Esophagus (tissue), 2 donors: ENCODE data around the gene CERK. TPM values are rescaled to one million over a fixed set of nuclear protein-coding genes. Genes with fewer than 3 reads are reported as not detected.

Source experiments
- H3K27ac ChIP-seq, 2 donors: one replicate each; pipeline ENCODE4 v1.5.1; 2013; ENCODE audit warnings: low read depth in 2 of 2, mild to moderate bottlenecking in 2 of 2, inconsistent platforms in 1 of 2, low read length in 1 of 2, moderate library complexity in 1 of 2
- H3K27me3 ChIP-seq, 2 donors: one replicate each; pipeline ENCODE4 v1.6.1; 2013; ENCODE audit warnings: low read length in 2 of 2, control low read depth in 1 of 2, mild to moderate bottlenecking in 1 of 2; ENCODE audit not compliant: insufficient read depth in 2 of 2, control insufficient read depth in 1 of 2
- H3K36me3 ChIP-seq, 2 donors: one replicate each; pipeline ENCODE4 v1.6.1; 2013; ENCODE audit warnings: low read length in 1 of 2; ENCODE audit not compliant: control insufficient read depth in 2 of 2, insufficient read depth in 2 of 2
- H3K4me1 ChIP-seq, 2 donors: one replicate each; pipeline ENCODE4 v1.6.1; 2013; ENCODE audit warnings: low read length in 1 of 2; ENCODE audit not compliant: control insufficient read depth in 2 of 2, insufficient read depth in 2 of 2
- H3K4me3 ChIP-seq, 2 donors: one replicate each; pipeline ENCODE4 v1.5.1; 2013; ENCODE audit warnings: low read length in 2 of 2, mild to moderate bottlenecking in 2 of 2, low read depth in 1 of 2, moderate library complexity in 1 of 2
- H3K9me3 ChIP-seq, 2 donors: one replicate each; pipeline ENCODE4 v1.6.1; 2013; ENCODE audit warnings: mild to moderate bottlenecking in 2 of 2, low read depth in 1 of 2, low read length in 1 of 2, moderate library complexity in 1 of 2; ENCODE audit not compliant: control insufficient read depth in 2 of 2, insufficient read depth in 1 of 2
- WGBS, 2 donors: extraction: QIAGEN DNeasy Blood & Tissue Kit; methylation state at CpG; one replicate each; pipeline ENCODE4 v1.1.7; 2013; 5-methylcytosine and 5-hydroxymethylcytosine counted together
- polyA plus RNA-seq, 2 donors: library from polyadenylated mRNA; stranded (reverse); fragments of 200-250 nt; gene quantifications; one replicate each; pipeline ENCODE4 v1.2.3, GENCODE V29; 2013
- donor health status: healthy with polysubstance abuse.
- donor health status: Bipolar disorder and iron deficiency.

Gene CERK
- polyA plus RNA-seq, 2 donors = 8.7 to 13.4 TPM

DNA sequence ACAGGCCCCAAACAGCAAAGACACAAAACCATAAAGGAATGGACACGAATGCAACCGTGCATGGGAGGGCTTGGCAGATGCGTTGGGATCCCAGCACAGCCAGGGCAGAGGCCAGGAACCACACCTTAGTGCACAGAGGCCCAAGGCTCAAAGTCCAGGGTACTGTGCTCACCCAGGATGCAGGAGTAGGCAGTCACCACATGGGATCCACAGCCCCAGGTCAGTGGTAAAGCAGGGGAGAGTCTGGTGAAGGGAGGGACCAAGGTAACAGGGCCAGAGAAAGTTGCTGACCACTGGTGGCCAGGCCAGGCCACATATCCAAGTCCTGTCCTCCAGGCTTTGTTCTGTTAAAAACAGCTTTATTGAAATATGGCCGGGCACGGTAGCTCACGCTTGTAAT is 6.5 kb upstream of the CERK start:
- no peak overlapping the region for H3K4me3 ChIP-seq
- H3K27ac ChIP-seq = no peak overlapping the region
- H3K27me3 ChIP-seq = no peaks in the 10 kb centered on the region
- H3K4me1 ChIP-seq = peaks cover under 1 to 6% of the 10 kb centered on the region in 2 donors
- no peaks in the 10 kb centered on the region for H3K9me3 ChIP-seq
- WGBS, 2 donors = 80 to 84% methylated on average over 6 of the region's 6 CpGs
- no peaks in the 10 kb centered on the region for H3K36me3 ChIP-seq

DNA sequence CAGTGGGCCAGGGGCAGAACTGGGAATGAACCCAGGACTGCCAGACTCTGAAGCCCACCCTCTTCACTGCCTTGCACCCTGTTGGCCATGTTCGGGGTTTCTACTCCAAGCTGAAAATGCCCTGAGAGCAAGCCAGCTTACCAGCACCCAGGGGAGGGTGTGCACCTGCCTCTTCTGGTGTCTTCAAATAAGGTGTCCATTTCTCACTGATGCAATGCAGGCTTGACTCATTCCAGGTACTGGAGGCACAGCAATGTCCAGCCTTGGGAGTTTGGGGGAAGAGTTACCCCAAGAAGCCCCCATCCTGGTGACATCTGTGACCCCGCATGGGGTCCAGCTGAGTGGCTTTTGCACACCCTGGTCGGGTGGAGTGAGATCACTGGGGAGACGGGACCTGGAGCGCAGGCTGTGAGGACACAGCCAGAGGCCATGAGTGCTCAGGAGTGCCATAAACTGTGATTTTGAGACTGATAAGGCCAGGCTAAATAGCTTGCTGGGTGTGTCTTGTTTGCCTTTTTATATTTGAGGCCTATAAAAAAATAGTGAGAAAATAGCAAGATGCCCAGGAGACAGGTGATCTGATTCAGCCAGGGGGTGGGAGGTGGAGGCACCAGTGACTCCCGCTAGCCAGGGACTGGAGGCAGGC is 4.6 kb upstream of the CERK start:
- peaks cover 0 to 10% of the 10 kb centered on the region in 2 donors for H3K4me1 ChIP-seq
- H3K27me3 ChIP-seq = no peaks in the 10 kb centered on the region
- H3K36me3 ChIP-seq = no peaks in the 10 kb centered on the region
- WGBS, 2 donors = 77 to 84% methylated on average over 6 of the region's 6 CpGs
- no peak overlapping the region for H3K27ac ChIP-seq
- no peak overlapping the region for H3K4me3 ChIP-seq
- no peaks in the 10 kb centered on the region for H3K9me3 ChIP-seq

DNA sequence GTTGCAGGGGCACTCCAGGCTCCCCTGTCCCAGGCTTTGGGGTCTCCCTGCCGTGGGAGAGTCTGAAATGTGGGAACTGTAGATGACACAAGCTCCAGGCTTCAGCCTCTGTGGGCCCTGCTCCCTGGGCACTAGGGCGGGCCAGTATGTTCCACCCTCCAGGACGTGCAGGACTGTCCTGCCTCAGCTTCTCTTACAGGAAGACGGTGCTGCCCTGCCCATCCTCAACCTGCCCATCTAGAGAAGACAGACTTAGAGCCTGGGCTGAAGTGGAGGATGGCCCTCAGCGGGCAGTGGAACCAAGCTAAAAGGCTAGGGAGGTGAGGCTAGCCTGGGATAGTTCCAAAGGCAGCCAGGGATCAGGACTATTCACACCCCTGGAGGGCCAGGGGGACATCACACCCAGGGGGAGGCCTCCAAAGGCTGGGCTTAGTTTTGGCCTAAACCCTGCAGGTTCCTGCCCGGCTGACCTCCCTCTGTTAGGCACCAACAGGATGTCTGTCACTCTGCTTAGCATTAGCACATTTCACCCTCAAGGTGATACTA is 4.0 kb upstream of the CERK start:
- Histone ChIP-seq H3K4me1 (peaks cover 0 to 10% of the 10 kb centered on the region in 2 donors), H3K27me3 (no peaks in the 10 kb centered on the region)

DNA sequence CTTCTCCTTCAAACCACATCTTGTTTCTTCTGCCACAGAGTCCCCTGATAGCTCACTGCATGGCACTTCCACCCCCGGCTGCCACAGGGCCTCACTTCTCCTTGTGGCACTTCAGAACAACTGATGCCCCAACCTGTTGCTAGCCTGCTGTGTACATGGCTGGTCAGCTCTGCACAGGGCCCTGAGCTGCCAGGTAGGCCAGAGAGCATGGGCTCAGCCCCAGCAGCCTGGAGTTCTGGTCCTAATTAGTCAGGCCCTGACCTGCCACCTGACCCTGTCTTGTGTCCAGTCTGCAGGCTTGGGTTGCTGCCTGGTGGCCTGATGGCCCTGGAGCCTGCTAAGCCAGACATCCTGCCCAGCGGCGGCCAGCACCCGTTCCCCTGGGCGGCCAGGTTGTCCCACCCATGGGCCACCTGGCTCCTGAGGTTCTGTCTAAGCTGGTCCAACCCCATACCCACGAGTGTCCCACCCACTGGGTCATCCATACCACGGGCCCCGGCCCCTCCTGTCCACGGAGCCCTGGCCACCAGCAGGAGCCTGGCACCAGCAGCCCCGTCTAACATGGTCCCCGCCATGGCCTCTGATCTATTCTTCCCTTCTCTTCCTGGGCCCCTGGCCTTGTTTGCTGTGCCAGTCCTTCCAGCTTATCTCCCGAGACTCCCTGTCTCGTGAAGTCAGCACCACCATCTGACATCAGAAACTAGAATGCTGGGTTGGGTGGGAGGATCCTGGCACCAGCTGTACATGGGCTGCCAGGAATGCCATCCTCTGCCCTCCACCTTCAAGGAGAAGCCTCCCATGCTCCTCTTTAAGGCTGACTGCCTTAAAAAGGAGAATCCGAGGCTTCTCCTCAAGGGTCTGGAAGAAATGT is 3.1 kb upstream of the CERK start:
- Histone ChIP-seq H3K9me3 (no peaks in the 10 kb centered on the region), H3K27me3 (no peaks in the 10 kb centered on the region), H3K27ac (no peak overlapping the region), H3K4me1 (peaks cover under 1 to 16% of the 10 kb centered on the region in 2 donors), H3K36me3 (no peaks in the 10 kb centered on the region), H3K4me3 (no peak overlapping the region)
- 92% methylated on average over 14 of the region's 14 CpGs for WGBS, 2 donors

More for the DNA sequence above, 4.0 kb upstream of the CERK start:
- 83 to 86% methylated on average over 6 of the region's 6 CpGs for WGBS, 2 donors
- Histone ChIP-seq H3K4me3 (no peak overlapping the region), H3K9me3 (no peaks in the 10 kb centered on the region), H3K36me3 (no peaks in the 10 kb centered on the region), H3K27ac (no peak overlapping the region)

DNA sequence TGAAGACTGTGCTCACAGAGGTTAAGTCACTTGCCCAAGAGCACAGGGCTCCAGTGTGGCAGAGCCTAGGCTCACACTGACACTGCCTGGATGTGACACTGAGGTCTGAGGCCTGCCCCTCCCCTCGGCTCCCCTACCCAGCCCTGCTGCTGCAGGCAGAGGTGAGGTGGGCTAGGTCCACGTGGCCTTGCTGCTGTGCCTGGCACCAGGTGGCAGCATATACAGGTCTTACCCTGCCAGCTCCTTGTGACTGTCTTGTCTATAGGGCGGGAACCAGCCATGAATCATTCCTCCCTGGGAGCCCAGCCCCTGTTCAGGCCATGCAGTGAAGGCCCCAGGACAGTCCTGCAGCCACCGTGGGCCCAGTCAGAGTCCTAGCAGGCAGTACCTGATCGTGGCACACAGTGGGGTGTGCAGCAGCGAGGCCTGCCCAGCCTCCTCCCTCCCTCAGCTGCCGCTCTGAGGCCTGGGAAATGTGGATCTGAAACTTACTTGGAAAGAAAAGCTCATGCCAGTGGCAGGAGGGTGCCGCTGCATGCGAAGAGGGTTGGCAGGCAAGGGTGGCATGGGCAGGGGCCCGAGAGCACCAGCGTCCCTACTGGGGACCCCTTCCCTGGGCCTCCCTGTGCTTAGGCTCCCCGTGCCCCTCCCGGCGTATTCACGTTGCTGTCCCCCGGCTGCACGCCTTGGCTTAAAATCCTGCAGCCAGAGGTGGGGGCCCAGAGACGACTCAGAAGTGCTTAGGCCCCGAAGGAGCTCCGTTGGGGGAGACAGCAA is 1.2 kb upstream of the CERK start:
- Histone ChIP-seq H3K27me3 (no peaks in the 10 kb centered on the region), H3K4me1 (peaks cover 7 to 31% of the 10 kb centered on the region in 2 donors), H3K36me3 (no peaks in the 10 kb centered on the region), H3K27ac (peak overlapping the region; percentile 89 to 90), H3K9me3 (no peaks in the 10 kb centered on the region), H3K4me3 (peak overlapping the region; percentile 59 to 91)
- WGBS, 2 donors = 52 to 68% methylated on average over 20 of the region's 20 CpGs

DNA sequence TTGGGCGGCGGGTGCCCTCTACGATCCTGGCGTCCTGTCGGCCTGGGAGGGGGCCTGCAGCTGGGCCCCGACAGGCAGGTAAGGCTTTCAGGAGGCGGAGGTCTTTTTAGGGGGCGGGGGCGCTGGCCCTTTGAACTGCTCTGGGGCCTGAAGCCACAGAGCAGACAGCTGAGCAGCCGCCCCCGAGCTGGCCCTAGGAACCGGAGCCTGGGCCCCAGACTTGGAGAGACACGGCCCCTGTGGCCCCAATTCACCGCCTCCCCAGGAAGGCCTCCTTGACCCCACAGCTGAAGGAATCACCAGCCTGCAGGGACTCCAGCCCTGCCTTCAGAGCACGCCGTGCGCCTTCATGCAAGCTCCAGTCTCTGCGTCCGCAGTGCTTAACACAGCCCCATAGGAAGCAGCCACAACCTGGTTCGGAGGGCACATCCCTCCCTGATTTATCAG is 618 bp upstream of the CERK start:
- H3K36me3 ChIP-seq = no peaks in the 10 kb centered on the region
- H3K4me3 ChIP-seq = peak overlapping the region; percentile 59 to 91
- peak overlapping the region; percentile 89 to 90 for H3K27ac ChIP-seq
- no peaks in the 10 kb centered on the region for H3K9me3 ChIP-seq
- H3K4me1 ChIP-seq = peaks cover 7 to 34% of the 10 kb centered on the region in 2 donors
- no peaks in the 10 kb centered on the region for H3K27me3 ChIP-seq
- 9 to 11% methylated on average over 17 to 20 of the region's 20 CpGs for WGBS, 2 donors

DNA sequence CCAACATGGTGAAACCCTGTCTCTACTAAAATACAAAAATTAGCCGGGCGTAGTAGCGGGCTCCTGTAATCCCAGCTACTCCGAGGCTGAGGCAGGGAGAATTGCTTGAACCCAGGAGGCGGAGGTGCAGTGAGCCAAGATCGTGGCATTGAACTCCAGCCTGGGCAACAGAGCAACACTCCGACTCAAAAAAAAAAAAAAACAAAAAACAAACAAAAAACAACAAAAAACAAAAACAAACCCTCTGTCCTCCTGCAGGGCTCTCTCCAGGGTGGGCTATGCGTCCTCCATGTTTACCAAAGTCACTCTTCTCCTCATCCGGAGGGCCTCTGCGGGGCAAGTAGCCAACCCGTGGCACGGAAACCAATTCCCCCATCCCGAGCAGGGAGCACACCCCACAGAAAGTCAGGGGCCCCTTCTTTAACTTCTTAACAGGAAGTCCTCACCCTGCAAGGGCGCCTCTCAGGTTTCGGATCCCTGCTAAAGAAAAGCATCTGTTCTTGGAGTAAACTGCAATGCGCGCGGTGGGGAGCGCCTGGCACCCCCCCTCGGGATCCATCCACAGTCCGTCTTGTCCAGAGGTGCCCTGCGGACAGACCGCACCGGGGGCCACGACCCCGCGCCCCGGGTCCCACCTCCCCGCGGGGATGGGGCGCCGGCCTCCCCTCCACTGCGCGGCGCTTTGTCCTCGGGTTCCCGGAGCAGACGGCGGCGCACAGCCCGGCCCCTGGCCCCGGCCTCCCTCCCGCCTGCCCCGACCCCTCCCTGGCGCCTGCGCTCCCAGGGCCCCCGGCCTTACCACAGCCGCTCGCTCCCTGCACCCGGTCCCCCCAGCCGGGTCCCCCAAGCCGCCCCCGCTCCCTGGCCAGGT is 712 bp downstream of the CERK start:
- Histone ChIP-seq H3K4me3 (peak overlapping the region; percentile 59 to 91), H3K27ac (peak overlapping the region; percentile 89 to 90), H3K36me3 (no peaks in the 10 kb centered on the region), H3K4me1 (peaks cover 7 to 32% of the 10 kb centered on the region in 2 donors), H3K27me3 (no peaks in the 10 kb centered on the region), H3K9me3 (no peaks in the 10 kb centered on the region)
- 4% methylated on average over 41 to 53 of the region's 53 CpGs for WGBS, 2 donors

DNA sequence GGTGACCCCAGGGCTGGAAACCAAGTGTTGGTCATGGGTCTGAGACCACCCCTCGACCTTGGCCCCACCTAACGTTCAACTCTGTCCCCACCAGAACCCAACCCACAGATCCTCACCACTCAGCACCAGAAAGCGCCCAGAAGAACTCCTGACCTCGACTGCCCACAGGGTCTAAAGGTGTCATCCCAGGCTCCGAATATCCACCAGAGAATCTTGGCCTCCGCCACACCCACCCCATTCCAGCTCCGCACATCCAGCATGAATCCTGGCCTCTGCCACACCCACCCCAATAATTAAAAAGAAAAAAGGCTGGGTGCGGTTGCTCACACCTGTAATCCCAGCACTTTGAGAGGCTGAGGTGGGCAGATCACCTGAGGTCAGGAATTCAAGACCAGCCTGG is 1.3 kb downstream of the CERK start:
- no peaks in the 10 kb centered on the region for H3K36me3 ChIP-seq
- peaks cover 11 to 32% of the 10 kb centered on the region in 2 donors for H3K4me1 ChIP-seq
- H3K9me3 ChIP-seq = no peaks in the 10 kb centered on the region
- H3K27ac ChIP-seq = peak overlapping the region; percentile 15 to 90
- 43 to 47% methylated on average over 8 of the region's 8 CpGs for WGBS, 2 donors
- peak overlapping the region; percentile 59 to 91 for H3K4me3 ChIP-seq
- no peaks in the 10 kb centered on the region for H3K27me3 ChIP-seq
